Heart right ventricle (tissue), 16 donors: ENCODE results near the gene PACS1. TPM values are rescaled to one million over a fixed set of nuclear protein-coding genes. Genes with fewer than 3 reads are reported as not detected.

ENCODE experiments used
- ATAC-seq, 8 donors: fragments of 200-7000 bp; cut with Tn5 transposase; one replicate each; pipeline ENCODE4 v1.9.1; 2020; ENCODE audit warnings: mild to moderate bottlenecking in 8 of 8, moderate library complexity in 8 of 8, moderate number of reproducible peaks in 1 of 8
- DNase-seq, 2 donors: peaks; one replicate each; pipeline ENCODE4 v3.0.0-alpha.2; 2020
- H3K27ac ChIP-seq, 10 donors: fragments of 200-600 bp; sonication (generic) in 2 of 10; one replicate each; pipeline versions ENCODE4 v1.5.0 to v1.8.0; 2020 to 2022; ENCODE audit warnings: mild to moderate bottlenecking in 3 of 10
- H3K27me3 ChIP-seq, 7 donors: fragments of 200-600 bp; one replicate each; pipeline ENCODE4 v1.8.0; 2021 to 2022; ENCODE audit warnings: mild to moderate bottlenecking in 2 of 7
- H3K36me3 ChIP-seq, 9 donors: fragments of 200-600 bp; sonication (generic) in 1 of 9; one replicate each; pipeline versions ENCODE4 v1.5.0 to v1.8.0; 2020 to 2022; ENCODE audit warnings: mild to moderate bottlenecking in 2 of 9
- H3K4me1 ChIP-seq, 9 donors: fragments of 200-600 bp; sonication (generic) in 1 of 9; one replicate each; pipeline versions ENCODE4 v1.5.0 to v1.8.0; 2020 to 2022; ENCODE audit warnings: mild to moderate bottlenecking in 4 of 9
- H3K4me3 ChIP-seq, 10 donors: fragments of 200-600 bp; sonication (generic) in 2 of 10; one replicate each; pipeline versions ENCODE4 v1.5.0 to v1.8.0; 2020 to 2022; ENCODE audit warnings: mild to moderate bottlenecking in 7 of 10, moderate library complexity in 2 of 10
- H3K9me3 ChIP-seq, 11 donors: fragments of 200-600 bp in 10 of 11; sonication (generic) in 2 of 11; one replicate each; pipeline versions ENCODE4 v1.5.0 to v1.8.0; 2013 to 2022; ENCODE audit warnings: mild to moderate bottlenecking in 2 of 11, control low read depth in 1 of 11, moderate library complexity in 1 of 11
- CTCF ChIP-seq, 9 donors: fragments of 200-600 bp; sonication (generic) in 2 of 9; IDR thresholded peaks; one replicate each; pipeline versions ENCODE4 v1.5.0 to v1.8.0; 2021 to 2022; ENCODE audit warnings: antibody characterized with exemption in 9 of 9, mild to moderate bottlenecking in 5 of 9, moderate library complexity in 1 of 9
- WGBS, 2 donors: extraction: QIAGEN DNeasy Blood & Tissue Kit; methylation state at CpG; one replicate each; pipeline ENCODE4 v1.1.7; 2013; ENCODE audit warnings: inconsistent platforms in 1 of 2; 5-methylcytosine and 5-hydroxymethylcytosine counted together
- intact Hi-C, 10 donors: fragments of 100-400 bp; cut with DNase I; formaldehyde crosslinking; loops; one replicate each; pipeline versions ENCODE4 v1.11.1 to v1.14.2; 2022
- polyA plus RNA-seq, 2 donors: library from polyadenylated mRNA; stranded (reverse); fragments of 200-250 nt; gene quantifications; one replicate each; pipeline ENCODE4 v1.2.3, GENCODE V29; 2013
- total RNA-seq, 10 donors: library from RNA; stranded (reverse); fragmentation: NEBNext Ultra II Directional in 3 of 10; extraction: Animal tissue kit (Norgen Biotek cat#: 25700) in 3 of 10; gene quantifications; one replicate each; pipeline versions ENCODE4 v1.2.1 to v1.2.4, GENCODE V29; 2021 to 2023
- donor health status: Arrhythmogenic right ventricular cardiomyopathy.
- donor health status: ischemic (EF 13 %, LVEDD 7.1; RV severe dilation, severe dysfunction).
- donor health status: healthy with polysubstance abuse.
- donor health status: DM: no; HTN: yes; CAD: no.
- donor health status: DM: no; HTN: no; CAD: no.
- donor health status: ischemic (EF 25% LVEDD 6.9; RV normal size, moderate dysfunction).
- donor health status: ischemic (EF 25% LVEDD 5.7; RV mildly dilated, moderate dysfunction).
- donor health status: healthy.
- donor health status: DM: yes; HTN: yes; CAD: no.
- donor health status: Ischemic cardiomyopathy.
- donor health status: ischemic (EF 35%, LVEDD 5.7; RV mildly dilated, moderate dysfunction).
- donor health status: nonischemic (EF 11% LVEDD 7.7; RV severe dilation, severe dysfunction).
- donor health status: DM: yes; HTN: yes; CAD: no.
- donor health status: PGD.
- donor health status: ischemic (EF 29% LVEDD 5.4; RV normal size, mild dysfunction).
- donor health status: nonischemic (EF 23%, LVEDD 6.1; RV moderate dilation, normal function).

The PACS1 gene
- total and polyA plus RNA-seq, 12 donors = 24.1 to 121 (median 69.7) TPM

- TF ChIP-seq CTCF (IDR thresholded peaks at IDR 0.05) = peak in 2 of 9 donors; percentile 17 to 24
- ATAC-seq (no peak), DNase-seq (no peak)
- intact Hi-C loops = no loop called here
- H3K4me1 ChIP-seq = peaks cover 5 to 22% (median 15%) of the 10 kb centered on the region in 9 donors
- no peak overlapping the region for H3K27ac ChIP-seq
- no peak overlapping the region for H3K4me3 ChIP-seq
- no peaks in the 10 kb centered on the region for H3K27me3 ChIP-seq
- H3K9me3 ChIP-seq = no peaks in the 10 kb centered on the region
- 74% methylated on average over 12 of the region's 12 CpGs for WGBS, 2 donors
- peaks cover 0 to 67% (median 4%) of the 10 kb centered on the region in 9 donors for H3K36me3 ChIP-seq
Observed at GRCh38 chr11:66264914-66265313, 194.8 kb downstream of the PACS1 start.

- no peaks in the 10 kb centered on the region for H3K27me3 ChIP-seq
- TF ChIP-seq CTCF (IDR thresholded peaks at IDR 0.05) = no peak
Observed at GRCh38 chr11:66265531-66266377, 195.7 kb downstream of the PACS1 start.

GRCh38 chr11:66266378-66267038, 196.4 kb downstream of the PACS1 start:
- peaks cover 7 to 33% (median 24%) of the 10 kb centered on the region in 9 donors for H3K4me1 ChIP-seq
- H3K9me3 ChIP-seq = no peaks in the 10 kb centered on the region
- ATAC-seq = peak in 1 of 8 donors; percentile 0
- no peak for DNase-seq
- H3K4me3 ChIP-seq = peak overlapping the region in 7 of 10 donors; percentile 61 to 97 (median 89)
- peak overlapping the region in 9 of 10 donors; percentile 90 to 99 (median 98) for H3K27ac ChIP-seq
- WGBS, 2 donors = 86 to 89% methylated on average over 20 of the region's 20 CpGs
- TF ChIP-seq CTCF (IDR thresholded peaks at IDR 0.05) = no peak
- intact Hi-C loops = no loop called here
- no peaks in the 10 kb centered on the region for H3K27me3 ChIP-seq
- peaks cover 0 to 63% (median 2%) of the 10 kb centered on the region in 9 donors for H3K36me3 ChIP-seq

More at GRCh38 chr11:66265531-66266377, 195.7 kb downstream of the PACS1 start:
- intact Hi-C loops = no loop called here
- ATAC-seq (no peak), DNase-seq (no peak)
- 95% methylated on average over 25 to 26 of the region's 26 CpGs for WGBS, 2 donors
- peaks cover 7 to 30% (median 23%) of the 10 kb centered on the region in 9 donors for H3K4me1 ChIP-seq
- no peaks in the 10 kb centered on the region for H3K9me3 ChIP-seq
- peaks cover 0 to 64% (median 4%) of the 10 kb centered on the region in 9 donors for H3K36me3 ChIP-seq
- no peak overlapping the region for H3K4me3 ChIP-seq
- H3K27ac ChIP-seq = no peak overlapping the region

GRCh38 chr11:66267039-66267378, 196.9 kb downstream of the PACS1 start:
- Histone ChIP-seq H3K36me3 (peaks cover 0 to 63% (median 2%) of the 10 kb centered on the region in 9 donors), H3K4me3 (peak overlapping the region; percentile 53 to 97 (median 86)), H3K9me3 (no peaks in the 10 kb centered on the region), H3K27ac (peak overlapping the region; percentile 84 to 99 (median 98)), H3K27me3 (no peaks in the 10 kb centered on the region), H3K4me1 (peaks cover 7 to 33% (median 24%) of the 10 kb centered on the region in 9 donors)
- ATAC-seq (peak in 5 of 8 donors; percentile 0 to 4 (median 1)), DNase-seq (no peak)
- intact Hi-C loops = no loop called here
- no peak for TF ChIP-seq CTCF (IDR thresholded peaks at IDR 0.05)
- 9 to 15% methylated on average over 13 of the region's 13 CpGs for WGBS, 2 donors
